ENCODE results near the gene MAML2. TPM values are rescaled to one million over a fixed set of nuclear protein-coding genes. Genes with fewer than 3 reads are reported as not detected.

MAML2 gene
- total RNA-seq, 1 donor from 2014 or later = 3.8 TPM

DNA sequence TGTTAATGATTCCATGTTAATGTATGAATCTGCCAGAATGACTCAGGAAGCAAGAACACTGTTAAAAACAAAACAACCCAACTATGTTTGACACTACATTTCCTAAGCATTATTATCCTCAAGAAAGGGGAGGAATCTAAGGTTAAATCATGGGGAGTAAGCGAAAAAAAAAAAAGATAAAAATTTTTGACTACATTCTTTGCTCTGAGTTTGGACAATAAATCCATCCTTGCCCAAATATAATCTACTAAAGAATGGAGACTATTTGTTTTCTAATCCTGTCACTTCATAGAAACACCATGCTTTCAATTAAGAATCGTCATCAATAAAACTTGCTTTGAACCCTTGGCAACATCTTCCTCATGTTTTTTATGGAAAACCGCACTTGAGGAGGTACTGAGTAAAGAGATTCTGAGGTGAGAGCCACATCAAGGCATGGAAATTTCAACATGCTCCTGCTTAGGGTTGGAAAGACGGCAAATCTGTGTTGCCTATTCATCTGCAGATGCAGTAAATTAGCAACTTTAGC is 9.7 kb downstream of the MAML2 start:
- no peak for DNase-seq (ENCODE audit: low spot score)
- Mint-ChIP-seq H3K27me3 (ENCODE audit: insufficient read depth, low read depth) (no peaks in the 10 kb centered on the region), H3K4me3 (no peak overlapping the region), H3K4me1 (peaks cover 71% of the 10 kb centered on the region), H3K9me3 (no peaks in the 10 kb centered on the region), H3K36me3 (peaks cover 14% of the 10 kb centered on the region), H3K27ac (peak overlapping the region; percentile 62)
- H3K36me3 ChIP-seq = no peaks in the 10 kb centered on the region
- H3K9me3 ChIP-seq (ENCODE audit: low read depth) = no peaks in the 10 kb centered on the region
- no peak overlapping the region for H3K27ac ChIP-seq
- no peak for TF ChIP-seq EZH2 (IDR thresholded peaks at IDR 0.05)
- TF ChIP-seq, protein P1, sequence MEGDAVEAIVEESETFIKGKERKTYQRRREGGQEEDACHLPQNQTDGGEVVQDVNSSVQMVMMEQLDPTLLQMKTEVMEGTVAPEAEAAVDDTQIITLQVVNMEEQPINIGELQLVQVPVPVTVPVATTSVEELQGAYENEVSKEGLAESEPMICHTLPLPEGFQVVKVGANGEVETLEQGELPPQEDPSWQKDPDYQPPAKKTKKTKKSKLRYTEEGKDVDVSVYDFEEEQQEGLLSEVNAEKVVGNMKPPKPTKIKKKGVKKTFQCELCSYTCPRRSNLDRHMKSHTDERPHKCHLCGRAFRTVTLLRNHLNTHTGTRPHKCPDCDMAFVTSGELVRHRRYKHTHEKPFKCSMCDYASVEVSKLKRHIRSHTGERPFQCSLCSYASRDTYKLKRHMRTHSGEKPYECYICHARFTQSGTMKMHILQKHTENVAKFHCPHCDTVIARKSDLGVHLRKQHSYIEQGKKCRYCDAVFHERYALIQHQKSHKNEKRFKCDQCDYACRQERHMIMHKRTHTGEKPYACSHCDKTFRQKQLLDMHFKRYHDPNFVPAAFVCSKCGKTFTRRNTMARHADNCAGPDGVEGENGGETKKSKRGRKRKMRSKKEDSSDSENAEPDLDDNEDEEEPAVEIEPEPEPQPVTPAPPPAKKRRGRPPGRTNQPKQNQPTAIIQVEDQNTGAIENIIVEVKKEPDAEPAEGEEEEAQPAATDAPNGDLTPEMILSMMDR (IDR thresholded peaks at IDR 0.05) = no peak
- no peak for TF ChIP-seq EZH2phosphoT487 (IDR thresholded peaks at IDR 0.05)
- H3K4me1 ChIP-seq = peaks cover 31% of the 10 kb centered on the region
- H3F3A ChIP-seq (ENCODE audit: low read depth) = no peaks in the 10 kb centered on the region
- no peaks in the 10 kb centered on the region for H3K79me2 ChIP-seq (ENCODE audit: low read depth)
- no peak overlapping the region for H3K9ac ChIP-seq
- peak overlapping the region; percentile 24 for H3K4me2 ChIP-seq
- no peak overlapping the region for H2AFZ ChIP-seq (replicated peaks)
- H3K27me3 ChIP-seq = no peaks in the 10 kb centered on the region
- H3K4me3 ChIP-seq = no peak overlapping the region
- H4K20me1 ChIP-seq (ENCODE audit: low read depth) = no peaks in the 10 kb centered on the region

DNA sequence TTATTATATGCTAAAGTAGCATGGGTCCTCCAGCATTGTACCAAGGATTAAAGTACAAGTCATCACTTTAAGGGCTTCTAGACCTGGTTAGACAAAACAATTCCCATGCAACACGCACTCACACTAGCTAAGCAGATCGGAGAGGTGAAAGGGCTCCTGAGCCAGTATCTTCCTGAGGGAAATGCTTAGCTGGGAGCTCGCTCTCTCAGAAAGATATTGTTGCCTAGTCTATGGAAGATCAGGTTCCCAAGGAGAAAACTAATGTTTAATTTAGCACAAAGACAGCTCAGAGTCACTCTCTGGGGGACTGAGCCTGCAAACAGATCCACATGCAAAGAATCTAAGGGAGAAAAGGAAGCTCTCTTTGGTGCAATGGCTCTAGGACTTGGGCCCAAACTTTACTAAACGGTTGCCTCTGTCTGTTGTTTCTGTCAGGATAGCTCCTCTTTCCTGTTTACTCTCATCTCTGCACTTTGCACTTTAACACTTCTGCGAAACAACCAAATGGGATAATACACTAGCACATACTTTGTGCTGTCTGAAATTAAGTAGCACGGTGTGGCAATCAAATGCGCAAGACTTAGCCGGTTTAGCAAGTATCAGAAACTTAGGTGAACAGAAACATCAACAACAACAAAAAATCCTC is 10.7 kb downstream of the MAML2 start:
- H3K4me2 ChIP-seq = peak overlapping the region; percentile 24
- peaks cover 64% of the 10 kb centered on the region for H3K4me1 Mint-ChIP-seq

DNA sequence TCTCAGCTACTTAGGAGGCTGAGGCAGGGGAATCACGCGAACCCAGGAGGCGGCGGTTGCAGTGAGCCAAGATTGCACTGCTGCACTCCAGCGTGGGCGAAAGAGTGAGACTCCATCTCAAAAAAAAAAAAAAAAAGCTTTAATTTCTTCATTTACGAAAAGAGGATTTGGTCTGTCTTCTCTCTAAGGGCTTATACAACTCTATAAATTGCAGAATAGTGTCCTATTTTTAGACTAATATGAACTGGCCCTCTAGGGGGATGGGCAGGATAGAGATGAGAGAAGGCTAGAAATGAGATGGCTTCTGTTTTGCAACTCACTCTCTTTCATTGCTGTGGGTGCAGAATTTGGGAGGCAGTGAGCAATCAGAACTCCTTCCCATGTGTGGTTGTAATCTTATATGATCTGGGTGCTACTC is 11.3 kb downstream of the MAML2 start:
- no peak overlapping the region for H3K4me3 ChIP-seq
- no peak for DNase-seq (ENCODE audit: low spot score)
- H3K9me3 ChIP-seq (ENCODE audit: low read depth) = no peaks in the 10 kb centered on the region
- Mint-ChIP-seq H3K4me3 (no peak overlapping the region), H3K9me3 (no peaks in the 10 kb centered on the region), H3K4me1 (peaks cover 66% of the 10 kb centered on the region), H3K27me3 (ENCODE audit: insufficient read depth, low read depth) (no peaks in the 10 kb centered on the region), H3K27ac (peak overlapping the region; percentile 62), H3K36me3 (peaks cover 14% of the 10 kb centered on the region)
- no peaks in the 10 kb centered on the region for H3K27me3 ChIP-seq
- no peaks in the 10 kb centered on the region for H4K20me1 ChIP-seq (ENCODE audit: low read depth)
- H3K79me2 ChIP-seq (ENCODE audit: low read depth) = no peaks in the 10 kb centered on the region
- H3K4me2 ChIP-seq = no peak overlapping the region
- peaks cover 35% of the 10 kb centered on the region for H3K4me1 ChIP-seq
- TF ChIP-seq EZH2 (IDR thresholded peaks at IDR 0.05) (no peak), EZH2phosphoT487 (IDR thresholded peaks at IDR 0.05) (no peak)
- TF ChIP-seq, protein P1 (IDR thresholded peaks at IDR 0.05) = no peak
- H3F3A ChIP-seq (ENCODE audit: low read depth) = no peaks in the 10 kb centered on the region
- H3K9ac ChIP-seq = no peak overlapping the region
- no peaks in the 10 kb centered on the region for H3K36me3 ChIP-seq
- H3K27ac ChIP-seq = peak overlapping the region; percentile 84
- peak overlapping the region; percentile 67 for H2AFZ ChIP-seq (replicated peaks)

More for the DNA sequence above, 10.7 kb downstream of the MAML2 start:
- Mint-ChIP-seq H3K9me3 (no peaks in the 10 kb centered on the region), H3K27me3 (ENCODE audit: insufficient read depth, low read depth) (no peaks in the 10 kb centered on the region), H3K36me3 (peaks cover 14% of the 10 kb centered on the region), H3K27ac (peak overlapping the region; percentile 62), H3K4me3 (peak overlapping the region; percentile 11)
- H3F3A ChIP-seq (ENCODE audit: low read depth) = no peaks in the 10 kb centered on the region
- H3K36me3 ChIP-seq = no peaks in the 10 kb centered on the region
- DNase-seq (ENCODE audit: low spot score) = peak; percentile 32
- H3K9me3 ChIP-seq (ENCODE audit: low read depth) = no peaks in the 10 kb centered on the region
- H2AFZ ChIP-seq (replicated peaks) = peak overlapping the region; percentile 67
- H3K27ac ChIP-seq = peak overlapping the region; percentile 84
- TF ChIP-seq, protein P1 (IDR thresholded peaks at IDR 0.05) = no peak
- no peak for TF ChIP-seq EZH2 (IDR thresholded peaks at IDR 0.05)
- no peak for TF ChIP-seq EZH2phosphoT487 (IDR thresholded peaks at IDR 0.05)
- H3K4me3 ChIP-seq = no peak overlapping the region
- H3K9ac ChIP-seq = no peak overlapping the region
- peaks cover 31% of the 10 kb centered on the region for H3K4me1 ChIP-seq
- no peaks in the 10 kb centered on the region for H3K79me2 ChIP-seq (ENCODE audit: low read depth)
- no peaks in the 10 kb centered on the region for H3K27me3 ChIP-seq
- no peaks in the 10 kb centered on the region for H4K20me1 ChIP-seq (ENCODE audit: low read depth)

Data from neural progenitor cell (in vitro differentiated cells).